ENCODE data around the gene TICRR.
A peak's percentile ranks its signal among the peaks of the same experiment; 100 is the strongest.

Gene TICRR

DNA sequence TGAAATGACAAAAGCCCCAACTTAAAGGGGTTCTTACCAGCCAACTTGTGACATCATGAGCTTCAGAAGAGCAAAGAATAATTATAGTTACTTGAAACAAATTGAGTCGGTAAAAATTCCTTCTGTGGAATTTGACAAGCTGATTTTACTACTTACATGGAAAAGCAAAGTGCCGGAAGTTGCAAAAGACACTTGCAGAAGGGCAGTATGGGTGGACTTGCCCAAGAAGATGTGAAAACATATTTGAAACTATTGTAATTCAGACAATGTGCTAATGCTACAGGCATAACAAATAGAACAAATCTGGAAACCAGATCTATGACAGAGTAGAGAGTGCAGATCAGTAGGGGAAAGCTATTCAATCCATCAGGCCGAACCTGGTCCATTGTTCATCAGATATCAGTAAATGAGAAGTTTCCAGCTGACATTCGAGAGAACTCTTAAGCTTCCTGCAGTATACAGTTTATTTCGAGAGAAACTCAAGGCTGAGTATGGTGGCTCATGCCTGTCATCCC, 82.5 kb downstream of the TICRR start:
- Histone ChIP-seq H3K79me1 (ENCODE audit: low read length) (peaks cover 6% of the 10 kb centered on the region), H3K23ac (ENCODE audit: low read length) (no peak overlapping the region), H2AFZ (ENCODE audit: insufficient read depth, low read length, poor library complexity) (no peak overlapping the region), H3K18ac (ENCODE audit: low read length) (no peak overlapping the region), H4K91ac (ENCODE audit: low read depth, low read length) (no peak overlapping the region), H3K4ac (ENCODE audit: low read depth, low read length) (no peak overlapping the region), H3K4me1 (ENCODE audit: control insufficient read depth in 1 of 2, insufficient read depth in 2 of 2, low read length in 2 of 2) (peaks cover 5 to 6% of the 10 kb centered on the region in 2 experiments), H4K12ac (ENCODE audit: low read depth, low read length) (no peak overlapping the region), H2AK5ac (ENCODE audit: low read length) (no peak overlapping the region), H2BK120ac (ENCODE audit: insufficient read depth, low read length, poor library complexity) (no peak overlapping the region), H3K4me3 (ENCODE audit: low read depth, low read length) (no peak overlapping the region), H3K4me2 (ENCODE audit: low read length) (no peak overlapping the region), H2BK5ac (ENCODE audit: low read depth, low read length, poor library complexity) (no peak overlapping the region), H3K9me3 (ENCODE audit: insufficient read depth, low read depth, low read length) (no peaks in the 10 kb centered on the region), H3K14ac (ENCODE audit: low read length) (no peak overlapping the region), H3K9ac (ENCODE audit: low read length) (no peak overlapping the region), H3K79me2 (ENCODE audit: control insufficient read depth, insufficient read depth, low read length, poor library complexity) (peaks cover 6% of the 10 kb centered on the region), H3K36me3 (ENCODE audit: control insufficient read depth in 1 of 2, insufficient read depth in 2 of 2, low read length in 2 of 2) (no peaks in the 10 kb centered on the region), H2BK12ac (ENCODE audit: low read length) (no peak overlapping the region), H4K8ac (ENCODE audit: low read depth, low read length) (no peak overlapping the region), H3K27me3 (ENCODE audit: insufficient read depth, low read length) (peaks cover 4% of the 10 kb centered on the region), H3K27ac (ENCODE audit: low read depth, low read length) (no peak overlapping the region)
- no peak for DNase-seq
- no CpG with 5 or more reads among the region's 5 CpGs for WGBS (ENCODE audit: extremely low coverage, insufficient coverage, insufficient read length)

DNA sequence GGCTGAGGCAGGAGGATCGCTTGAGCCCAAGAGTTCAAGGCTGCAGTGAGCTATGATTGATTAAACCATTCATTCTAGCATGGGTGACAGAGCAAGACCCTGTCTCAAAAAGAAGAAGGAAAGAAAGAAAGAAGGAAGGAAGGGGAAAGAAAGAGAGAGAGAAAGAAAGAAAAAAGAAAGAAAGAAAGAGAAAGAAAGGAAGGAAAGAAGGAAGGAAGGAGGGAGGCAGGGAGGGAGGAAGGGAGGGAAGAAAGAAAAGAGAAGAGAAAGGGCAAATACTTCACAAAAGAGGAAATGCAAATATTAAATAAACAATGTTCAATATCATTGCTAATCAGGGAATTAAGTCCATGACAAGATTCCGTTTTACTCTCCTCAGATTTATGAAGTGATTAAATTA, 84.0 kb downstream of the TICRR start:
- Histone ChIP-seq H3K14ac (ENCODE audit: low read length) (no peak overlapping the region), H4K8ac (ENCODE audit: low read depth, low read length) (no peak overlapping the region), H3K27ac (ENCODE audit: low read depth, low read length) (no peak overlapping the region), H3K23ac (ENCODE audit: low read length) (no peak overlapping the region), H3K4me1 (ENCODE audit: control insufficient read depth in 1 of 2, insufficient read depth in 2 of 2, low read length in 2 of 2) (peaks cover 4 to 7% of the 10 kb centered on the region in 2 experiments), H2BK120ac (ENCODE audit: insufficient read depth, low read length, poor library complexity) (no peak overlapping the region), H3K9ac (ENCODE audit: low read length) (no peak overlapping the region), H4K12ac (ENCODE audit: low read depth, low read length) (no peak overlapping the region), H3K4ac (ENCODE audit: low read depth, low read length) (no peak overlapping the region), H3K79me2 (ENCODE audit: control insufficient read depth, insufficient read depth, low read length, poor library complexity) (peaks cover 6% of the 10 kb centered on the region), H3K4me2 (ENCODE audit: low read length) (no peak overlapping the region), H4K91ac (ENCODE audit: low read depth, low read length) (no peak overlapping the region), H2AFZ (ENCODE audit: insufficient read depth, low read length, poor library complexity) (no peak overlapping the region), H3K36me3 (ENCODE audit: control insufficient read depth in 1 of 2, insufficient read depth in 2 of 2, low read length in 2 of 2) (no peaks in the 10 kb centered on the region), H2BK5ac (ENCODE audit: low read depth, low read length, poor library complexity) (no peak overlapping the region), H3K4me3 (ENCODE audit: low read depth, low read length) (no peak overlapping the region), H2BK12ac (ENCODE audit: low read length) (no peak overlapping the region), H2AK5ac (ENCODE audit: low read length) (no peak overlapping the region), H3K27me3 (ENCODE audit: insufficient read depth, low read length) (peaks cover 4% of the 10 kb centered on the region), H3K18ac (ENCODE audit: low read length) (no peak overlapping the region), H3K9me3 (ENCODE audit: insufficient read depth, low read depth, low read length) (no peaks in the 10 kb centered on the region), H3K79me1 (ENCODE audit: low read length) (peaks cover 9% of the 10 kb centered on the region)
- WGBS (ENCODE audit: extremely low coverage, insufficient coverage, insufficient read length): no CpG with 5 or more reads among the region's 2 CpGs
- no peak for DNase-seq

GRCh38 chr15:89660556-89660955, 85.3 kb downstream of the TICRR start:
- WGBS (ENCODE audit: extremely low coverage, insufficient coverage, insufficient read length): no CpG with 5 or more reads among the region's 2 CpGs
- Histone ChIP-seq H3K27me3 (ENCODE audit: insufficient read depth, low read length) (peaks cover 9% of the 10 kb centered on the region), H3K23ac (ENCODE audit: low read length) (no peak overlapping the region), H3K79me1 (ENCODE audit: low read length) (peaks cover 3% of the 10 kb centered on the region), H2AK5ac (ENCODE audit: low read length) (no peak overlapping the region), H3K79me2 (ENCODE audit: control insufficient read depth, insufficient read depth, low read length, poor library complexity) (no peaks in the 10 kb centered on the region), H3K27ac (ENCODE audit: low read depth, low read length) (no peak overlapping the region), H3K18ac (ENCODE audit: low read length) (no peak overlapping the region), H3K4me3 (ENCODE audit: low read depth, low read length) (no peak overlapping the region), H3K4me2 (ENCODE audit: low read length) (no peak overlapping the region), H2BK12ac (ENCODE audit: low read length) (no peak overlapping the region), H4K8ac (ENCODE audit: low read depth, low read length) (no peak overlapping the region), H3K14ac (ENCODE audit: low read length) (no peak overlapping the region), H2AFZ (ENCODE audit: insufficient read depth, low read length, poor library complexity) (no peak overlapping the region), H2BK120ac (ENCODE audit: insufficient read depth, low read length, poor library complexity) (no peak overlapping the region), H3K9ac (ENCODE audit: low read length) (no peak overlapping the region), H3K4ac (ENCODE audit: low read depth, low read length) (no peak overlapping the region), H4K12ac (ENCODE audit: low read depth, low read length) (no peak overlapping the region), H3K36me3 (ENCODE audit: control insufficient read depth in 1 of 2, insufficient read depth in 2 of 2, low read length in 2 of 2) (no peaks in the 10 kb centered on the region), H3K4me1 (ENCODE audit: control insufficient read depth in 1 of 2, insufficient read depth in 2 of 2, low read length in 2 of 2) (peaks cover 0 to 2% of the 10 kb centered on the region in 2 experiments), H4K91ac (ENCODE audit: low read depth, low read length) (no peak overlapping the region), H3K9me3 (ENCODE audit: insufficient read depth, low read depth, low read length) (no peaks in the 10 kb centered on the region), H2BK5ac (ENCODE audit: low read depth, low read length, poor library complexity) (no peak overlapping the region)
- no peak for DNase-seq

- peak; percentile 88 to 92 for DNase-seq
- H3K79me1 ChIP-seq (ENCODE audit: low read length): peaks cover 6% of the 10 kb centered on the region
- peaks cover 0 to 8% of the 10 kb centered on the region in 2 experiments for H3K4me1 ChIP-seq (ENCODE audit: control insufficient read depth in 1 of 2, insufficient read depth in 2 of 2, low read length in 2 of 2)
- no peak overlapping the region for H2BK5ac ChIP-seq (ENCODE audit: low read depth, low read length, poor library complexity)
- WGBS (ENCODE audit: extremely low coverage, insufficient coverage, insufficient read length): no CpG with 5 or more reads among the region's 11 CpGs
- H2AK5ac ChIP-seq (ENCODE audit: low read length): no peak overlapping the region
- H3K14ac ChIP-seq (ENCODE audit: low read length): no peak overlapping the region
- no peak overlapping the region for H3K4me3 ChIP-seq (ENCODE audit: low read depth, low read length)
- no peak overlapping the region for H3K27ac ChIP-seq (ENCODE audit: low read depth, low read length)
- no peak overlapping the region for H3K4ac ChIP-seq (ENCODE audit: low read depth, low read length)
- H3K9me3 ChIP-seq (ENCODE audit: insufficient read depth, low read depth, low read length): no peaks in the 10 kb centered on the region
- H3K27me3 ChIP-seq (ENCODE audit: insufficient read depth, low read length): peaks cover 9% of the 10 kb centered on the region
- no peak overlapping the region for H2BK12ac ChIP-seq (ENCODE audit: low read length)
- no peak overlapping the region for H2BK120ac ChIP-seq (ENCODE audit: insufficient read depth, low read length, poor library complexity)
- H3K4me2 ChIP-seq (ENCODE audit: low read length): no peak overlapping the region
- H3K79me2 ChIP-seq (ENCODE audit: control insufficient read depth, insufficient read depth, low read length, poor library complexity): no peaks in the 10 kb centered on the region
- no peaks in the 10 kb centered on the region for H3K36me3 ChIP-seq (ENCODE audit: control insufficient read depth in 1 of 2, insufficient read depth in 2 of 2, low read length in 2 of 2)
- no peak overlapping the region for H3K18ac ChIP-seq (ENCODE audit: low read length)
- H4K8ac ChIP-seq (ENCODE audit: low read depth, low read length): peak overlapping the region; percentile 42
- no peak overlapping the region for H3K9ac ChIP-seq (ENCODE audit: low read length)
- no peak overlapping the region for H4K91ac ChIP-seq (ENCODE audit: low read depth, low read length)
- peak overlapping the region; percentile 41 for H4K12ac ChIP-seq (ENCODE audit: low read depth, low read length)
- H2AFZ ChIP-seq (ENCODE audit: insufficient read depth, low read length, poor library complexity): peak overlapping the region; percentile 10
- H3K23ac ChIP-seq (ENCODE audit: low read length): no peak overlapping the region
Measured at GRCh38 chr15:89662893-89663626, 87.8 kb downstream of the TICRR start.

Measured in trophoblast cell (in vitro differentiated cells and primary cell).